ENCODE results near the gene IKZF2.

DNA sequence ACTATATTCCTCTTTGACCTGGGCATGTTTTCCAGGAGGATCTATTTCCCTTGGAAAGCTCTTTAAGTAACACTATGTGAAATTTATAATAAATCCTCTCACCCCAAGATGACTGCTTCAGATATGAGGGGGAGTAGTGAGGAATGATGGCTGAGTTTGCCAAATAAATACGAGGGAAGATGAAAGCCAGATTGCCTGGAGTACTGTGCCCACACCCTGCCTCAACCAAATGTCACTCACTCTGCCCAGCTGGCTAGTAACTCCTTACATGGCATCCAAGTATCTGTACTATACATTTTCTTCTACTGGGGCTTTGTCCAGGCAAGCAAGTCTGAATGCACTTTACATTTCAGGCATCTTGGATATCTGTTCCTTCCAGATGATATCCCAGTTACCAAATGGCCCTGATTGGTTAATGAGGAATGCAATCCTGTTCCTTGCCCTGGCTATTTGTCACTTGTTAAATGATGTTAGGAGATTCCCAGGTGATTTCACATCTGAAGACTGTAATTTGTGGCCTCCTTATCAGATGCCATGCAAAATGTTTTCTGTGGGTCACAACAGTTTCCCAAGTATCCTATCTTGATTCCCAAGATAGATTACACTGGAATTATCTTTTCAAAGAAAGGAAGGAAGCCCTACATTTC lies 191.8 kb downstream of the IKZF2 start:
- TF ChIP-seq POLR2A (IDR thresholded peaks at IDR 0.05; ENCODE audit: low read length) (no peak), GATA1 (IDR thresholded peaks at IDR 0.05; ENCODE audit: low read depth, low read length) (no peak)

Data from erythroblast (primary cell).